WTC11 (cell line): ENCODE measurements around the gene GAB2. TPM values are rescaled to one million over a fixed set of nuclear protein-coding genes. Genes with fewer than 3 reads are reported as not detected.

Experiments used
- ATAC-seq: fragments of 200-7000 bp; cut with Tn5 transposase; 2 replicates; pipeline ENCODE4 v1.10.0; 2021; ENCODE audit warnings: mild to moderate bottlenecking, moderate library complexity
- CTCF ChIA-PET: fragments of 300-600 bp; sonication (Branson Sonifier 250); formaldehyde crosslinking; loops from one replicate; lab custom pipeline; 2021; ENCODE audit warnings: antibody characterized with exemption; lab: Charles Lee
- POLR2A ChIA-PET: fragments of 350-600 bp; sonication (Branson Sonifier 250); formaldehyde crosslinking; loops from one replicate; lab custom pipeline; 2021; ENCODE audit warnings: antibody characterized with exemption; lab: Charles Lee
- DNase-seq: peaks from one replicate; pipeline ENCODE4 v3.0.0; 2021; ENCODE audit warnings: low spot score
- H3K27ac Mint-ChIP-seq: 2 replicates; pipeline ENCODE4 v1.8.0; 2021; ENCODE audit warnings: mixed read lengths
- H3K27me3 Mint-ChIP-seq: 2 replicates; pipeline ENCODE4 v1.8.0; 2021; ENCODE audit warnings: low read depth, mild to moderate bottlenecking, moderate library complexity, mixed read lengths
- H3K36me3 Mint-ChIP-seq: 2 replicates; pipeline ENCODE4 v1.8.0; 2021; ENCODE audit warnings: mixed read lengths
- H3K4me1 Mint-ChIP-seq: 2 replicates; pipeline ENCODE4 v1.8.0; 2022; ENCODE audit warnings: mixed read lengths
- H3K4me3 Mint-ChIP-seq: 2 replicates; pipeline ENCODE4 v1.8.0; 2021; ENCODE audit warnings: mild to moderate bottlenecking, moderate library complexity, mixed read lengths
- H3K9me3 Mint-ChIP-seq: 2 replicates; pipeline ENCODE4 v1.8.0; 2021; ENCODE audit warnings: mixed read lengths
- CREB1 ChIP-seq: sonication (generic); formaldehyde crosslinking; IDR thresholded peaks from 2 replicates; pipeline ENCODE4 v1.8.0; 2023; ENCODE audit warnings: mild to moderate bottlenecking, missing genetic modification reagents
- CREM ChIP-seq: sonication (generic); formaldehyde crosslinking; IDR thresholded peaks from 2 replicates; pipeline ENCODE4 v1.8.1; 2022; ENCODE audit warnings: mild to moderate bottlenecking, missing genetic modification reagents, moderate library complexity
- FOXJ3 ChIP-seq: sonication (generic); formaldehyde crosslinking; IDR thresholded peaks from 2 replicates; pipeline ENCODE4 v1.9.0; 2021; ENCODE audit warnings: missing genetic modification reagents, mild to moderate bottlenecking, borderline replicate concordance
- HMGA2 ChIP-seq: fragments of 250-450 bp; sonication (Bioruptor Pico); IDR thresholded peaks from 2 replicates; pipeline ENCODE4 v1.4.0; 2021; ENCODE audit warnings: mild to moderate bottlenecking, moderate library complexity
- JAZF1 ChIP-seq: fragments of 250-450 bp; sonication (Bioruptor Pico); IDR thresholded peaks from 2 replicates; pipeline ENCODE4 v1.9.0; 2021; ENCODE audit warnings: moderate library complexity, mild to moderate bottlenecking, inconsistent platforms
- JUN ChIP-seq: sonication (generic); formaldehyde crosslinking; IDR thresholded peaks from 2 replicates; pipeline ENCODE4 v1.8.0; 2023; ENCODE audit warnings: mild to moderate bottlenecking, missing genetic modification reagents
- MYBL2 ChIP-seq: sonication (generic); formaldehyde crosslinking; IDR thresholded peaks from 2 replicates; pipeline ENCODE4 v1.8.1; 2023; ENCODE audit warnings: mild to moderate bottlenecking, moderate library complexity, missing genetic modification reagents
- NFE2L1 ChIP-seq: sonication (generic); formaldehyde crosslinking; IDR thresholded peaks from 2 replicates; pipeline ENCODE4 v1.8.1; 2023; ENCODE audit warnings: missing genetic modification reagents
- NFYB ChIP-seq: sonication (generic); formaldehyde crosslinking; conservative IDR thresholded peaks from 2 replicates; pipeline ENCODE4 v1.8.0; 2022; ENCODE audit warnings: low read depth, missing genetic modification reagents
- PREB ChIP-seq: sonication (generic); formaldehyde crosslinking; IDR thresholded peaks from 2 replicates; pipeline ENCODE4 v1.8.1; 2022; ENCODE audit warnings: mild to moderate bottlenecking, missing genetic modification reagents, moderate library complexity, borderline replicate concordance
- SOX15 ChIP-seq: fragments of 250-450 bp; sonication (Bioruptor Pico); IDR thresholded peaks from 2 replicates; pipeline ENCODE4 v1.9.0; 2021; ENCODE audit warnings: mild to moderate bottlenecking
- TCF7 ChIP-seq: sonication (generic); formaldehyde crosslinking; IDR thresholded peaks from 2 replicates; pipeline ENCODE4 v1.8.0; 2022; ENCODE audit warnings: mild to moderate bottlenecking, low read depth, missing genetic modification reagents, moderate library complexity
- TEAD1 ChIP-seq: sonication (generic); formaldehyde crosslinking; IDR thresholded peaks from 2 replicates; pipeline ENCODE4 v1.8.0; 2022; ENCODE audit warnings: mild to moderate bottlenecking, missing genetic modification reagents
- TEAD4 ChIP-seq: sonication (generic); formaldehyde crosslinking; IDR thresholded peaks from 2 replicates; pipeline ENCODE4 v1.8.0; 2022; ENCODE audit warnings: mild to moderate bottlenecking, missing genetic modification reagents
- TP53 ChIP-seq: sonication (generic); formaldehyde crosslinking; IDR thresholded peaks from 2 replicates; pipeline ENCODE4 v1.8.1; 2023; ENCODE audit warnings: mild to moderate bottlenecking, missing genetic modification reagents
- ZNF219 ChIP-seq: sonication (generic); formaldehyde crosslinking; IDR thresholded peaks from 2 replicates; pipeline ENCODE4 v1.8.0; 2023; ENCODE audit warnings: missing genetic modification reagents, mild to moderate bottlenecking, borderline replicate concordance
- ZNF232 ChIP-seq: sonication (generic); formaldehyde crosslinking; IDR thresholded peaks from 2 replicates; pipeline ENCODE4 v1.8.0; 2022; ENCODE audit warnings: mild to moderate bottlenecking, missing genetic modification reagents
- ZNF317 ChIP-seq: sonication (generic); formaldehyde crosslinking; IDR thresholded peaks from 2 replicates; pipeline ENCODE4 v1.8.1; 2023; ENCODE audit warnings: low read depth, mild to moderate bottlenecking, moderate library complexity, missing genetic modification reagents, borderline replicate concordance
- ZNF423 ChIP-seq: fragments of 250-450 bp; sonication (Bioruptor Pico); IDR thresholded peaks from 2 replicates; pipeline ENCODE4 v2.1.2; 2022; ENCODE audit warnings: mild to moderate bottlenecking, moderate library complexity
- total RNA-seq: library from RNA; stranded (reverse); gene quantifications from 3 replicates; pipeline ENCODE4 v1.2.3, GENCODE V29; 2021
- TF ChIP-seq, protein P1 (sequence below): fragments of 200-600 bp; IDR thresholded peaks from 2 replicates; pipeline ENCODE4 v1.8.0; 2022; ENCODE audit warnings: antibody characterized with exemption
- TF ChIP-seq, protein P2 (sequence below): sonication (generic); formaldehyde crosslinking; IDR thresholded peaks from 2 replicates; pipeline ENCODE4 v1.8.1; 2022; ENCODE audit warnings: missing genetic modification reagents, borderline replicate concordance
- TF ChIP-seq, protein P3 (sequence below): sonication (generic); formaldehyde crosslinking; IDR thresholded peaks from 2 replicates; pipeline ENCODE4 v1.8.1; 2022; ENCODE audit warnings: low read depth, missing genetic modification reagents, borderline replicate concordance

The GAB2 gene
- total RNA-seq, 1 experiment from 2014 or later: 10.6 TPM

DNA sequence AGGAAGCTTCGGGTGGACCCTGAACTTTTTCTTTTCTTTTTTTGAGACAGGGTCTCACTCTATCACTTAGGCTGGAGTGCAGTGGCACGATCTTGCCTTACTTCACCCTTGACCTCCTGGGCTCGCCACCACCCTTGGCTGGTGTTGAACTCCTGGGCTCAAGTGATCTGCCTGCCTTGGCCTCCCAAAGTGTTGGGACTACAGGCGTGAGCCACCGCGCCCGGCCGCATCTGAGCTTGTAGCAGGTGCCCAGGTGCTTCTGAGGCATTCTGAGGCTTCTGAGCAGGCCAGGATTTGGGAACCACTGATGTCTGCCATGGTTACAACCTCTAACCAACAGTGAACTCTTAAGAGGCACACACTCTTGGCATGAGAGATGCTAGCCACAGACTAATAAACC is 223.8 kb downstream of the GAB2 start:
- no peak for ATAC-seq
- DNase-seq: no peak
- no peaks in the 10 kb centered on the region; the same call in 1 of the 2 replicates for H3K27me3 Mint-ChIP-seq
- H3K4me3 Mint-ChIP-seq: no peak overlapping the region
- peaks cover 9% of the 10 kb centered on the region for H3K4me1 Mint-ChIP-seq
- POLR2A ChIA-PET: no interaction called here
- no peak overlapping the region for H3K27ac Mint-ChIP-seq
- CTCF ChIA-PET: no interaction called here
- H3K36me3 Mint-ChIP-seq: no peaks in the 10 kb centered on the region
- no peaks in the 10 kb centered on the region for H3K9me3 Mint-ChIP-seq
- TF ChIP-seq ZNF423 (CRISPR knock-in tag): no peak
- TF ChIP-seq MYBL2: no peak
- TF ChIP-seq PREB (CRISPR knock-in tag): no peak
- TF ChIP-seq TEAD4 (CRISPR knock-in tag): no peak
- no peak for TF ChIP-seq NFE2L1
- no peak for TF ChIP-seq TCF7 (CRISPR knock-in tag)
- no peak for TF ChIP-seq ZNF317 (CRISPR knock-in tag)
- no peak for TF ChIP-seq TEAD1 (CRISPR knock-in tag)
- no peak for TF ChIP-seq SOX15 (CRISPR knock-in tag)
- TF ChIP-seq CREM (CRISPR knock-in tag): no peak
- no peak for TF ChIP-seq JUN (CRISPR knock-in tag)
- TF ChIP-seq CREB1 (CRISPR knock-in tag): no peak
- TF ChIP-seq, protein P1, sequence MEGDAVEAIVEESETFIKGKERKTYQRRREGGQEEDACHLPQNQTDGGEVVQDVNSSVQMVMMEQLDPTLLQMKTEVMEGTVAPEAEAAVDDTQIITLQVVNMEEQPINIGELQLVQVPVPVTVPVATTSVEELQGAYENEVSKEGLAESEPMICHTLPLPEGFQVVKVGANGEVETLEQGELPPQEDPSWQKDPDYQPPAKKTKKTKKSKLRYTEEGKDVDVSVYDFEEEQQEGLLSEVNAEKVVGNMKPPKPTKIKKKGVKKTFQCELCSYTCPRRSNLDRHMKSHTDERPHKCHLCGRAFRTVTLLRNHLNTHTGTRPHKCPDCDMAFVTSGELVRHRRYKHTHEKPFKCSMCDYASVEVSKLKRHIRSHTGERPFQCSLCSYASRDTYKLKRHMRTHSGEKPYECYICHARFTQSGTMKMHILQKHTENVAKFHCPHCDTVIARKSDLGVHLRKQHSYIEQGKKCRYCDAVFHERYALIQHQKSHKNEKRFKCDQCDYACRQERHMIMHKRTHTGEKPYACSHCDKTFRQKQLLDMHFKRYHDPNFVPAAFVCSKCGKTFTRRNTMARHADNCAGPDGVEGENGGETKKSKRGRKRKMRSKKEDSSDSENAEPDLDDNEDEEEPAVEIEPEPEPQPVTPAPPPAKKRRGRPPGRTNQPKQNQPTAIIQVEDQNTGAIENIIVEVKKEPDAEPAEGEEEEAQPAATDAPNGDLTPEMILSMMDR: no peak
- no peak for TF ChIP-seq HMGA2 (CRISPR knock-in tag)
- TF ChIP-seq, protein P2, sequence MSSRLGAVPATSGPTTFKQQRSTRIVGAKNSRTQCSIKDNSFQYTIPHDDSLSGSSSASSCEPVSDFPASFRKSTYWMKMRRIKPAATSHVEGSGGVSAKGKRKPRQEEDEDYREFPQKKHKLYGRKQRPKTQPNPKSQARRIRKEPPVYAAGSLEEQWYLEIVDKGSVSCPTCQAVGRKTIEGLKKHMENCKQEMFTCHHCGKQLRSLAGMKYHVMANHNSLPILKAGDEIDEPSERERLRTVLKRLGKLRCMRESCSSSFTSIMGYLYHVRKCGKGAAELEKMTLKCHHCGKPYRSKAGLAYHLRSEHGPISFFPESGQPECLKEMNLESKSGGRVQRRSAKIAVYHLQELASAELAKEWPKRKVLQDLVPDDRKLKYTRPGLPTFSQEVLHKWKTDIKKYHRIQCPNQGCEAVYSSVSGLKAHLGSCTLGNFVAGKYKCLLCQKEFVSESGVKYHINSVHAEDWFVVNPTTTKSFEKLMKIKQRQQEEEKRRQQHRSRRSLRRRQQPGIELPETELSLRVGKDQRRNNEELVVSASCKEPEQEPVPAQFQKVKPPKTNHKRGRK (CRISPR knock-in tag): no peak
- TF ChIP-seq TP53: no peak
- no peak for TF ChIP-seq ZNF219 (CRISPR knock-in tag)

GRCh38 chr11:78192911-78193351 is 224.7 kb downstream of the GAB2 start:
- H3K9me3 Mint-ChIP-seq: no peaks in the 10 kb centered on the region
- TF ChIP-seq ZNF232 (CRISPR knock-in tag) (no peak), FOXJ3 (CRISPR knock-in tag) (no peak), NFYB (CRISPR knock-in tag) (no peak), JAZF1 (no peak)
- TF ChIP-seq, protein P3, sequence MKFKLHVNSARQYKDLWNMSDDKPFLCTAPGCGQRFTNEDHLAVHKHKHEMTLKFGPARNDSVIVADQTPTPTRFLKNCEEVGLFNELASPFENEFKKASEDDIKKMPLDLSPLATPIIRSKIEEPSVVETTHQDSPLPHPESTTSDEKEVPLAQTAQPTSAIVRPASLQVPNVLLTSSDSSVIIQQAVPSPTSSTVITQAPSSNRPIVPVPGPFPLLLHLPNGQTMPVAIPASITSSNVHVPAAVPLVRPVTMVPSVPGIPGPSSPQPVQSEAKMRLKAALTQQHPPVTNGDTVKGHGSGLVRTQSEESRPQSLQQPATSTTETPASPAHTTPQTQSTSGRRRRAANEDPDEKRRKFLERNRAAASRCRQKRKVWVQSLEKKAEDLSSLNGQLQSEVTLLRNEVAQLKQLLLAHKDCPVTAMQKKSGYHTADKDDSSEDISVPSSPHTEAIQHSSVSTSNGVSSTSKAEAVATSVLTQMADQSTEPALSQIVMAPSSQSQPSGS (CRISPR knock-in tag): no peak
- TF ChIP-seq, all 79 proteins: peak for 0
- H3K27me3 Mint-ChIP-seq: no peaks in the 10 kb centered on the region; the same call in 1 of the 2 replicates
- peaks cover 9% of the 10 kb centered on the region for H3K4me1 Mint-ChIP-seq
- no peak overlapping the region for H3K4me3 Mint-ChIP-seq
- POLR2A ChIA-PET: no interaction called here
- CTCF ChIA-PET: no interaction called here
- no peak for DNase-seq
- H3K27ac Mint-ChIP-seq: peak overlapping the region; percentile 57; the same call in 1 of the 2 replicates
- no peak for ATAC-seq
- H3K36me3 Mint-ChIP-seq: no peaks in the 10 kb centered on the region
